GM12891 (cell line): ENCODE results near the gene DRAP1.

Experiments
- PAX5 ChIP-seq: IDR thresholded peaks from 2 replicates; pipeline ENCODE4 v1.6.1; 2011; ENCODE audit warnings: low read length, moderate library complexity, mild to moderate bottlenecking; ENCODE audit not compliant: insufficient read depth, severe bottlenecking
- POLR2A ChIP-seq: IDR thresholded peaks from 2 replicates; pipeline ENCODE4 v1.6.1; 2011; ENCODE audit warnings: low read depth, low read length, control low read depth
- POLR2AphosphoS5 ChIP-seq: IDR thresholded peaks from 2 replicates; pipeline ENCODE4 v1.6.1; 2011; ENCODE audit warnings: low read depth, low read length, control low read depth
- POU2F2 ChIP-seq: IDR thresholded peaks from 2 replicates; pipeline ENCODE4 v1.6.1; 2011; ENCODE audit warnings: low read depth, mild to moderate bottlenecking, control low read depth, low read length, moderate library complexity
- SPI1 ChIP-seq: IDR thresholded peaks from 2 replicates; pipeline ENCODE4 v1.6.1; 2011; ENCODE audit warnings: low read depth, low read length, control low read depth
- TAF1 ChIP-seq: IDR thresholded peaks from 2 replicates; pipeline ENCODE4 v1.6.1; 2011; ENCODE audit warnings: low read depth, low read length, control low read depth

- no peak for TF ChIP-seq POLR2AphosphoS5
- TF ChIP-seq POLR2A: no peak
- no peak for TF ChIP-seq POU2F2
- no peak for TF ChIP-seq SPI1
- no peak for TF ChIP-seq TAF1
- no peak for TF ChIP-seq PAX5
These were observed 1.2 kb downstream of the DRAP1 start for GRCh38 chr11:65920372-65920802.
